ENCODE results near the gene SCYL2. TPM values are rescaled to one million over a fixed set of nuclear protein-coding genes. Genes with fewer than 3 reads are reported as not detected.
"Not testable (repeated sequence)": the region's sequence is repeated elsewhere in the genome, so short reads cannot be mapped to it uniquely, and the experiment has no call there.

SCYL2 gene
- total RNA-seq, 1 experiment from 2014 or later: 41.4 TPM

GRCh38 chr12:100293017-100293416, 26.0 kb downstream of the SCYL2 start:
- H2BK5ac ChIP-seq (ENCODE audit: insufficient read length, low read length): no peak overlapping the region

GRCh38 chr12:100294366-100294765, 27.4 kb downstream of the SCYL2 start:
- peaks cover 32 to 44% (median 34%) of the 10 kb centered on the region in 3 experiments for H3K36me3 Mint-ChIP-seq (ENCODE audit: insufficient read depth in 1 of 3, low read depth in 3 of 3)
- not testable (repeated sequence) for H2BK120ac ChIP-seq (ENCODE audit: low read depth, low read length, poor library complexity, severe bottlenecking); H3K14ac ChIP-seq (ENCODE audit: insufficient read depth, low read length)

More at GRCh38 chr12:100293017-100293416, 26.0 kb downstream of the SCYL2 start:
- no peaks in the 10 kb centered on the region for H3K9me3 ChIP-seq (ENCODE audit: control insufficient read depth, low read depth, low read length)
- no peak for TF ChIP-seq CTCF (conservative IDR thresholded peaks at IDR 0.05)
- Mint-ChIP-seq H3K27ac (no peak overlapping the region), H3K9me3 (peaks cover 4 to 9% of the 10 kb centered on the region in 2 experiments; a peak in 4 of 5 replicates), H3K4me1 (no peaks in the 10 kb centered on the region), H3K4me3 (no peak overlapping the region), H3K27me3 (ENCODE audit: low read depth) (no peaks in the 10 kb centered on the region), H3K36me3 (ENCODE audit: insufficient read depth in 1 of 3, low read depth in 3 of 3) (peaks cover 26 to 34% (median 27%) of the 10 kb centered on the region in 3 experiments)
- H3K56ac ChIP-seq (ENCODE audit: insufficient read length, low read depth, low read length): no peak overlapping the region
- no CpG with 5 or more reads among the region's 1 CpG for WGBS (ENCODE audit: extremely low coverage, insufficient read length, low lambda C conversion rate)
- H2BK12ac ChIP-seq (ENCODE audit: insufficient read length, low read depth, low read length): no peak overlapping the region
- H3K23ac ChIP-seq (ENCODE audit: insufficient read length, low read depth, low read length): no peak overlapping the region
- H4K5ac ChIP-seq (ENCODE audit: insufficient read length, low read depth, low read length): no peak overlapping the region
- no peak overlapping the region for H3T11ph ChIP-seq (ENCODE audit: low read length)
- no peaks in the 10 kb centered on the region for H3K4me1 ChIP-seq (ENCODE audit: insufficient read depth, low read length)
- H2AK5ac ChIP-seq (ENCODE audit: insufficient read length, low read length): no peak overlapping the region
- H4K20me1 ChIP-seq (ENCODE audit: control insufficient read depth, insufficient read depth, insufficient read length): no peaks in the 10 kb centered on the region
- no peak overlapping the region for H3K4ac ChIP-seq (ENCODE audit: low read depth, low read length)
- H3K79me2 ChIP-seq (ENCODE audit: insufficient read depth, low read length): no peaks in the 10 kb centered on the region
- no peak for DNase-seq
- no peak overlapping the region for H2BK120ac ChIP-seq (ENCODE audit: low read depth, low read length, poor library complexity, severe bottlenecking)
- no peak overlapping the region for H4K8ac ChIP-seq (replicated peaks; ENCODE audit: insufficient read length, low read depth, low read length)
- no peaks in the 10 kb centered on the region for H3K79me1 ChIP-seq (ENCODE audit: insufficient read depth, low read depth, low read length, poor library complexity, severe bottlenecking)
- no peak overlapping the region for H3K4me2 ChIP-seq (ENCODE audit: insufficient read depth, insufficient read length, low read length)
- no peak overlapping the region for H3K9ac ChIP-seq (ENCODE audit: extremely low read depth, insufficient read length, low read length)
- no peak overlapping the region for H2BK20ac ChIP-seq (ENCODE audit: low read depth, low read length, poor library complexity, severe bottlenecking)
- H2BK15ac ChIP-seq (ENCODE audit: low read depth, low read length): no peak overlapping the region
- H4K91ac ChIP-seq (ENCODE audit: insufficient read length, low read depth, low read length): no peak overlapping the region
- H3K23me2 ChIP-seq (ENCODE audit: insufficient read length, low read depth, low read length, poor library complexity, severe bottlenecking): no peaks in the 10 kb centered on the region
- H3K27ac ChIP-seq (ENCODE audit: insufficient read length, low read depth, low read length): no peak overlapping the region
- H3K27me3 ChIP-seq (ENCODE audit: insufficient read depth, low read length): no peaks in the 10 kb centered on the region
- H3K18ac ChIP-seq (ENCODE audit: insufficient read length, low read depth, low read length): no peak overlapping the region
- H3K14ac ChIP-seq (ENCODE audit: insufficient read depth, low read length): no peak overlapping the region
- H2AFZ ChIP-seq (ENCODE audit: low read length): no peak overlapping the region

More at GRCh38 chr12:100294366-100294765, 27.4 kb downstream of the SCYL2 start:
- not testable (repeated sequence) for H4K5ac ChIP-seq (ENCODE audit: insufficient read length, low read depth, low read length); H3K23ac ChIP-seq (ENCODE audit: insufficient read length, low read depth, low read length); H3K9me3 Mint-ChIP-seq; H4K8ac ChIP-seq (replicated peaks; ENCODE audit: insufficient read length, low read depth, low read length); H2AK5ac ChIP-seq (ENCODE audit: insufficient read length, low read length); H4K91ac ChIP-seq (ENCODE audit: insufficient read length, low read depth, low read length); H3K56ac ChIP-seq (ENCODE audit: insufficient read length, low read depth, low read length); H3T11ph ChIP-seq (ENCODE audit: low read length); H3K4me3 Mint-ChIP-seq; H3K27me3 ChIP-seq (ENCODE audit: insufficient read depth, low read length); H3K4me2 ChIP-seq (ENCODE audit: insufficient read depth, insufficient read length, low read length); H3K27ac ChIP-seq (ENCODE audit: insufficient read length, low read depth, low read length); H3K27me3 Mint-ChIP-seq (ENCODE audit: low read depth); H3K9ac ChIP-seq (ENCODE audit: extremely low read depth, insufficient read length, low read length); H3K27ac Mint-ChIP-seq; H3K4ac ChIP-seq (ENCODE audit: low read depth, low read length); H2BK5ac ChIP-seq (ENCODE audit: insufficient read length, low read length); H3K9me3 ChIP-seq (ENCODE audit: control insufficient read depth, low read depth, low read length); H2BK20ac ChIP-seq (ENCODE audit: low read depth, low read length, poor library complexity, severe bottlenecking); H4K20me1 ChIP-seq (ENCODE audit: control insufficient read depth, insufficient read depth, insufficient read length); H2AFZ ChIP-seq (ENCODE audit: low read length); H3K4me1 Mint-ChIP-seq; H3K4me1 ChIP-seq (ENCODE audit: insufficient read depth, low read length); H3K79me1 ChIP-seq (ENCODE audit: insufficient read depth, low read depth, low read length, poor library complexity, severe bottlenecking); H3K79me2 ChIP-seq (ENCODE audit: insufficient read depth, low read length); H3K18ac ChIP-seq (ENCODE audit: insufficient read length, low read depth, low read length); DNase-seq; H2BK15ac ChIP-seq (ENCODE audit: low read depth, low read length); H2BK12ac ChIP-seq (ENCODE audit: insufficient read length, low read depth, low read length); H3K23me2 ChIP-seq (ENCODE audit: insufficient read length, low read depth, low read length, poor library complexity, severe bottlenecking)
- no CpG with 5 or more reads among the region's 24 CpGs for whole genome bisulfite sequencing (ENCODE audit: extremely low coverage, insufficient read length, low lambda C conversion rate)

Measured in H9 (cell line).